ENCODE results near the gene PHC2.

PHC2 gene

DNA sequence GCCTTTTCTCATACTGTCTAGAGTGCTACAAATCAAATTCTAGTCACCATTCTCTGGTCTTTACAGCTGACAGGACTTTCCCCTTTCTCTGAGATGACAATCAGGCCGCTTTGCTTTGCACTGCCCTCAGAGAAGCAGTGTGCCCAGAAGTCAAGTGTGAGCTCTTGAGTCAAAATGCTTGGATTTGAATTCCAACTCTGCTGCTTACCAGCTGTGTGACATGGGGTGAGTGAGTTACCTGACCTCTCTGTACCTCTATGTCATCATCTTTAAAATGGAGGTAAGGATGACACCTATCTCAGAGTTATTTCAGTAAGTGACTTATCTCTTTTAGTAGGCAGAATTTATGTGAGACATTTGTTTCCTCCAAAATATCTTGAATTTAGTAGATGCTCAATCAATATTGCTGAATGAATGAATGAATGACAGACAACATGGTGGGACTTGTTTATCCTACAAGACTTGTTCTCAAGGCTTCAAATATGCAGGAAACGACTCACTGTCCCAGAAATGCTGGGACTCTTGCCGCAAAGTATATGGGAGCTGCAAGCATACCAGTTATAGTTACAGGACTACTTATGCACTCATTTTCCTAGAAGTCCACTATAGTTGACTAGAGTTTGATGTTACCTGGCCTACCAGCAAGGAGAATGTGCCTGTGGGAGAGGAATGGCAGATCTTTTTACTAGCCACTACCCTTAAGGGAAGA lies 71.9 kb downstream of the PHC2 start:
- TF ChIP-seq REST (IDR thresholded peaks at IDR 0.05; ENCODE audit: low read depth) = no peak
- no peak for TF ChIP-seq CREB1 (IDR thresholded peaks at IDR 0.05; ENCODE audit: low read depth)
- no peak for TF ChIP-seq ZBTB7A (IDR thresholded peaks at IDR 0.05; ENCODE audit: low read depth)
- TF ChIP-seq, protein P1, sequence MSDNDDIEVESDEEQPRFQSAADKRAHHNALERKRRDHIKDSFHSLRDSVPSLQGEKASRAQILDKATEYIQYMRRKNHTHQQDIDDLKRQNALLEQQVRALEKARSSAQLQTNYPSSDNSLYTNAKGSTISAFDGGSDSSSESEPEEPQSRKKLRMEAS (IDR thresholded peaks at IDR 0.05) = no peak
- TF ChIP-seq TCF12 (IDR thresholded peaks at IDR 0.05; ENCODE audit: low read depth) = no peak
- no peak for TF ChIP-seq EGR1 (IDR thresholded peaks at IDR 0.05)
- no peak for TF ChIP-seq CEBPB (IDR thresholded peaks at IDR 0.05)
- TF ChIP-seq TEAD4 (IDR thresholded peaks at IDR 0.05) = no peak
- no peak for TF ChIP-seq EP300 (IDR thresholded peaks at IDR 0.05; ENCODE audit: borderline replicate concordance)
- no peak for TF ChIP-seq USF1 (IDR thresholded peaks at IDR 0.05)
- TF ChIP-seq TAF1 (IDR thresholded peaks at IDR 0.05; ENCODE audit: low read depth) = no peak
- TF ChIP-seq NFIC (IDR thresholded peaks at IDR 0.05) = no peak
- no peak for TF ChIP-seq YY1 (IDR thresholded peaks at IDR 0.05; ENCODE audit: low read depth)
- TF ChIP-seq FOXM1 (IDR thresholded peaks at IDR 0.05; ENCODE audit: borderline replicate concordance, low read depth) = no peak

GRCh38 chr1:33358114-33358794 lies 72.6 kb downstream of the PHC2 start:
- TF ChIP-seq USF1 (IDR thresholded peaks at IDR 0.05) (no peak), TCF12 (IDR thresholded peaks at IDR 0.05; ENCODE audit: low read depth) (no peak), CEBPB (IDR thresholded peaks at IDR 0.05) (no peak), CREB1 (IDR thresholded peaks at IDR 0.05; ENCODE audit: low read depth) (no peak), RAD21 (IDR thresholded peaks at IDR 0.05; ENCODE audit: low read depth) (no peak), ZBTB7A (IDR thresholded peaks at IDR 0.05; ENCODE audit: low read depth) (no peak)
- TF ChIP-seq, protein P1 (IDR thresholded peaks at IDR 0.05) = no peak

GRCh38 chr1:33357099-33357498 lies 73.8 kb downstream of the PHC2 start:
- no peak for TF ChIP-seq REST (IDR thresholded peaks at IDR 0.05; ENCODE audit: low read depth)

DNA sequence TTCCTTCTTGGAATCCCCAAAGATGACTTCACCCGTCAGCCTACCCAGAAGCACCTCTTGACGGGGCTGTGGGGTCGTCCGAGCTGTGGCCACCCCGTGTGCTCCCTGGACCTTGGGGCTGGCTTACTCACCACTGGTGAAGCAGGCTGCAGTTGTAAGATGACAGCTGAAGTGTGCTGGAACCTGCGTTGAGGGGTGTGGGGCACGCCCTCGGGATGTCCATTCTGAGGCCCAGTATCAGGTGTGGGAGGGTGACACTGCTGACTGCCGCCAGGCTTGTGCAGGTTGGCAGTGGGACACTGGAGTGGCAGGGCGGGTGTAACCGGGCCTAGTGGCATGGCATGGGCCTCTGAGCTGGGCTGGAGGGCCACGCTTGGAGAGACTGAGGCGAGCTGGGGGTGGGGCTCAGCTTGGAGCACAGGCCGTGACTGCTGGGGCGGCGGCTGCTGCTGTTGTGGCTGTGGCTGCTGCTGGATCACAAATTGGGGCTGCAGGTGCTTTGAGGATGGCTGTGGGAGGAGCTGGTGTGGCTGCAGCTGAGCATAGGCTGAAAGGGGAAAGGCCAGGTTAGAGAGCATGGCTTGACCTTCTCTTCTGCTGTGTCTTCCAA lies 76.1 kb downstream of the PHC2 start:
- TF ChIP-seq TCF12 (IDR thresholded peaks at IDR 0.05; ENCODE audit: low read depth) = no peak
- TF ChIP-seq RAD21 (IDR thresholded peaks at IDR 0.05; ENCODE audit: low read depth) = no peak
- TF ChIP-seq ZBTB7A (IDR thresholded peaks at IDR 0.05; ENCODE audit: low read depth) = no peak
- no peak for TF ChIP-seq EP300 (IDR thresholded peaks at IDR 0.05; ENCODE audit: borderline replicate concordance)
- no peak for TF ChIP-seq FOXM1 (IDR thresholded peaks at IDR 0.05; ENCODE audit: borderline replicate concordance, low read depth)
- no peak for TF ChIP-seq EGR1 (IDR thresholded peaks at IDR 0.05)
- TF ChIP-seq NFIC (IDR thresholded peaks at IDR 0.05) = no peak
- no peak for TF ChIP-seq CREB1 (IDR thresholded peaks at IDR 0.05; ENCODE audit: low read depth)
- TF ChIP-seq, protein P1 (IDR thresholded peaks at IDR 0.05) = no peak
- no peak for TF ChIP-seq YY1 (IDR thresholded peaks at IDR 0.05; ENCODE audit: low read depth)
- no peak for TF ChIP-seq CEBPB (IDR thresholded peaks at IDR 0.05)
- TF ChIP-seq TEAD4 (IDR thresholded peaks at IDR 0.05) = no peak
- no peak for TF ChIP-seq TAF1 (IDR thresholded peaks at IDR 0.05; ENCODE audit: low read depth)

- TF ChIP-seq, protein P1 (IDR thresholded peaks at IDR 0.05) = no peak
- no peak for TF ChIP-seq TEAD4 (IDR thresholded peaks at IDR 0.05)
- no peak for TF ChIP-seq FOXM1 (IDR thresholded peaks at IDR 0.05; ENCODE audit: borderline replicate concordance, low read depth)
- no peak for TF ChIP-seq YY1 (IDR thresholded peaks at IDR 0.05; ENCODE audit: low read depth)
These were observed 77.4 kb downstream of the PHC2 start for GRCh38 chr1:33353531-33353930.
